GM21619 (cell line): ENCODE data around the gene SHROOM2.

Experiments used
- ATAC-seq: cut with Tn5 transposase; IDR thresholded peaks from one replicate; pipeline ENCODE4 v1.9.1; 2021; ENCODE audit not compliant: unreplicated experiment

SHROOM2 gene

GRCh38 chrX:9862953-9863352 lies 76.7 kb downstream of the SHROOM2 start:
- no peak for ATAC-seq

- ATAC-seq, result no peak
Observed at GRCh38 chrX:9864011-9864410, 77.8 kb downstream of the SHROOM2 start.

DNA sequence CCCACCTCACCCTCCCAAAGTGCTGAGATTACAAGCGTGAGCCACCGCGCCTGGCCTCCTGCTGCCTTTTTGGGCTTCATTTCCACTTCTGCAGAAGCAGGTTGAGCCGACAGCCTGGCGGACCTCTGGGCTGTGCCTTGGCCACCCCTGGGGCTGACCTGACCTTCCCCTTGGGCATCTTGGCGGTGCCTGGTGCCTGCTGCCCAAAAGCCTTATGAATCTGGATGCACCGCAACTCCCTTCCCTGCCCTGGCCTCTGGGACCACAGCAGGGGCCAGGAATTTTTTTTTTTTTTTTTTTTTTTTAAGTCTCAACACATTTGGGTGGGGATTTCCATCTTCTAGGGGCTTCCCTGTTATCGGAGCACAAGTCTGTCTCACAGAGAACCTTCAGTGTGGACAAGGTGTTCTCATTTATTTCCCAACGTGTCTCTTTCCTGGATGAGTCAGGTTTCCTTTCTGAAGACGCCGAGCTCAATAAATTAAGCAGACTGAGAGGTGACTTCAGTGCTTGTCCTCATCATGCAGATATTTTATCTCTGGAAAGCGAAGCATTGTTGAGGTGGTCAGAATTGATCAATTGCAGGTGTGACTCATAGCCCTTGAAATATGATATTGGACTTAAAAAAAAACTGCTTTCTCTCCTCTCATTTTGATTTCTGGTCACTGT lies 79.7 kb downstream of the SHROOM2 start:
- ATAC-seq, result no peak

DNA sequence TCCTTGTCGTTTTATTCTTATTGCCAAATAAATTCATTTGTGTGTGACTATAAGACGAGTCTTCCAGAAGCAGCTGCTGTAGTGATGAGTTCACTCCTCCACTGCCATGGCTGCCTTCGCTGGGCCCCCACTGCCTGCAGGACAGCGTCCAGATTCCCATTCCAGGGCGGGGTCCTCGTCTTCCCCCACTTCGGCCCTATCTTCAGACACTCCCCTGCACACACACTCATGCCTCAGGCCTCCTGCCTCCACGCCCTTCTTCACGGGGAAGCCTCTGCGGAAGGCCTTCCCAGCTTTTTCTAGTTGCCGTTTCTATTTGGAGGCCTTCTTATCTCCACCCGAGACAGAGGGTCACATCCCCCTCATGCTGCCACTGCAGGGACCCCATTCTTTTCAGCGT lies 80.4 kb downstream of the SHROOM2 start:
- ATAC-seq, result no peak

DNA sequence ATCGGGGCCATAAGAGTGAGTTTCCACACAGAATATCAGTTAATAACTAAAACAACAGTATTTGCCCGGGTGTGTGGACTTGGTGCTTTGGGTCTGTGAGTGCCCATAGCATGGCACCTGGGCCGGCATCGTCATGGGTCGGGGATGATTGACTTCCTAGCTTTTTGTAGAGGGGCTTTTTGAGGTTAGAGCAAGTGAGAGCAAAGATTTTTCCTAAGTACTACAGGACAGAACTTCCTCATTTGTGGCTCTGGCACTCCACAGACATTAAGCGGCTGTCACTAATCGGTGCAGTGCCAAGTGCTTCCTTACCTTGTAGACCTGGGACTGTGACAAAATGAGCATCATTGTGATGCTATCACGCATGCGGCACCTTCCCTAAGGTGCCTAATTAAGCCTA lies 81.0 kb downstream of the SHROOM2 start:
- ATAC-seq, result no peak

DNA sequence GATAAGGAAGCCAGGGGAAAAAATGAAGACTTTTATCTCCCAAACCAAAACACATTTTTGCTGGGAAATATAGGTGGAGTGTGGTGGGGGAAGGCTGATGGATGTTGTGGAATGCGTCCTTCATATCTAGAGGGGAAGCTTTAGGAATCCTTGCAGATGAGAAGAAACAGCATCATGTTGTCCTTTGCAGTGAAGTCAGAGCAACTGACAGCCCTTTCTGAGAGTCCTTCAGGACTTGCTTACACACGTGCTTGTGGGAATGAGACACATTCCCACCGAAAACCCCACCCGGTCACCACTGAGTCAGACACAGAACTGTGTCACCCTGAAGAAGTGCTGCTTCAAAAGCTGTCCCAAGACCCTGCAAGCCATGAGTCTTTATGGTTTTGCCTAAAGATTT lies 81.5 kb downstream of the SHROOM2 start:
- ATAC-seq, result no peak

DNA sequence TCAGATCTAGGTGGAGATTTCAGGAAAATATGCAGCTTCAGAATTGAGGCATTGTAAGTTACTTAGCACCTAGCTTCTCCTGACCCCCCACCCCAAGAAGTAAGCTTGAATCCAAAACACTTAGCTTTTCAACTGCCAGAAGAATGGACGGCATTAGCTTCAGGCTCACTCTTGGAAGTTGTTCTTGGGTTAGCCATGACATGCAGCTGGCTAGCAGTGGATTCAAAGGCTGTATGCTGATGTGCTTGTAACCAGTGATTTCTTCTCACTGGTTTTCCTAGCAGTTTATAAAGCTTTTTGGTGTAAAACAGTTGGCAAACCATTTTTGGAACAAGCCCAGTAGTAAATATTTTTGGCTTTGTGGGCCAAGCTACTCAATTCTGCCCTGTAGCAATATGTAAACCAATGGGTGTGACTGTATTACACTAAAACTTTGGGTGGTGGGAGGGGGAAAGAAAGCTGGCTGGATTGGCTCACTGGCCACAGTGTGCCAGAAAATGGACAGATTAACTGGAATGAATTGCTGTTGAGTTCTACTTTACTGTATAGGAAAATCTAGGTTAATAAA lies 85.6 kb downstream of the SHROOM2 start:
- no peak for ATAC-seq

GRCh38 chrX:9873360-9873759 lies 87.1 kb downstream of the SHROOM2 start:
- ATAC-seq, result no peak

- peak; percentile 75 for ATAC-seq
Observed at GRCh38 chrX:9873952-9874351, 87.7 kb downstream of the SHROOM2 start.

- no peak for ATAC-seq
Observed at GRCh38 chrX:9874483-9874882, 88.3 kb downstream of the SHROOM2 start.

DNA sequence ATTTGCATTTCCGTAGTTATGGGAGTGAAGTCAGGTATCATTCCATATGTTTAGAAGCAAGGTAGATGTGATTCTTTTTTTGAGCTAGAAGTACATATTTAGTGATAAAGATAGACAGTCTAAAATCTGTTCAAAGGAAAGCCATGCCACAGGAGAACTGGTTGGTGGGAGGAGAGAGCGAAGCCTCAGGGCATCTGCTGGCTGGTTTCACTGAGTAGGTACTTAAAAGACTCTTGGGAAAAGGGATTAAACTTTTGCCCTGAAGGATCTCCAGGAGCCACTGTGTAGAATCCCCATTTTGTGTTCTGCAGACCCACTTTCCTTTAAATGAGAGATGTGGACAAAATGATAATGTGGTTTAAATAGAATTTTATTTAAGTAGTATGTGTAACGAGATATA lies 89.6 kb downstream of the SHROOM2 start:
- ATAC-seq, result no peak

- ATAC-seq, result no peak
Observed at GRCh38 chrX:9876201-9876600, 90.0 kb downstream of the SHROOM2 start.

DNA sequence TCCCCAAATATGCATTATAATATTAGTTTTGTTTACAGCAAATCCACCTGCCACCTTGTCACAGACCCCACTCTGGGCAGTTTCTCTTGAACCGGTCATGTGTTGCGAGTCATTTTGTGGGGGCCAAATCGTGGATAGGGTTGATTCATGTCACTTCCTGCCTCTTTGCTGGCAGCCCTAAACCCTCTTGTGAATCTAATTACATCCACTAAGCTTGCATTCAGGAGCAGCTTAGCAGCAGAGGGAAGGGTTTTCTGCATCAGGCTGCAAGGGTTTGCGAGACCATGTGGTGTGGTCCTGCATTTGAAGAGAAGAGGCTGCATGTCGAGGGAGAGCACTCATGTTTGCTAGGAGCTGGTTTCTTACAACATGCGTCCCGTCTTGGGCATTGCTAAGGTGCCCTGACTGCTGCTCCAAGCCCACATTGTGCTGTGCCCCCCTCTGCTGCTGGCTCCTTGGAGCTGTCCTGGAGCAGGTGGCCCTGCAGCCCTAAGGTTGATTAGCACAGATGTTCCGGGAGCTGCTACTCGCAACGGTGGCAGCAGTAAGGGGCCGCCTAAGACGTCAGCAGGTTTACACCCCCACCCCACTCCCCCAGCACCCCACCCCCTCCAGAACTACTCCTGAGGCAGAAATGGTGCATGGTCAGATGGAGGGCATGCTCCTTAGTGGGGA lies 92.1 kb downstream of the SHROOM2 start:
- ATAC-seq, result no peak

DNA sequence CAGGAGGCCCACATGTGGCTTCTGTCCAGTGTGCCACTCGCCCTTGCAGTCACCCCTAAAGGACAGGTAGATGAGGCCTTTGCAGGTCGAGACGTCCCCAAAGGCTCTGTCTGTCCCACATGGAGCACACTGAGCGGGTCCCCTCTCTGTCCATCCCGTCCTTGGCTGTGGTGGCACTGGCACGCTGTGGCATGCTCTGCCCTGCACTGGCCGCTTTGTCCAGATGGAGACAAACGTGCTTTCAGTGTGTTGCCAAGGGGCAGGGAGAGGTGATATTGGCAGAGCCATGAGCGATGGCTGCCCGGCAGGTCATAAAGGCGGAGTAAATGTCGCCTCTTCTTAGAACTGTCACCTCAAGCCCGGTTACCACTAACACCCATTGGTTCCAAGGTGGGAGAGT lies 94.0 kb downstream of the SHROOM2 start:
- no peak for ATAC-seq

DNA sequence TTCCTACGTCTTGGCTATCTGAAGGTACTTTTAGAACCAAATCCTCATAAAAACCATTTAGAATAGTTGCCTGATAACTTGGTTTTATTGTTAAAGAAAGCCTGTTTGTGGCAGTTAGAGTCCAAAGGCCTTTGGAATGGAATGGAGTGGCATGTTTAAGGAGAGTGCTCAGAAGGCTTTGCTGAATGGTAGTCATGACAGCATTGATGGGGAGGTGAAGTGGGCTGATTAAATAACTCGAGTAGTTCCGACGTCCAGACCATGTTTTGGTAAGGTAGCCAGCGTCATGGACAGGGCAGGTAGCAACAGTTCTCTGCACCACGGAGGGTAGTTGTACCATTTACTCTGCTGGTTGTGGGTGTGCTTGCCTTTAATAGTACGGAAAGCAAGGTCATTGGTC lies 94.6 kb downstream of the SHROOM2 start:
- no peak for ATAC-seq

- no peak for ATAC-seq
Observed at GRCh38 chrX:9882669-9883446, 96.6 kb downstream of the SHROOM2 start.

GRCh38 chrX:9884031-9884779 lies 98.0 kb downstream of the SHROOM2 start:
- ATAC-seq, result no peak

DNA sequence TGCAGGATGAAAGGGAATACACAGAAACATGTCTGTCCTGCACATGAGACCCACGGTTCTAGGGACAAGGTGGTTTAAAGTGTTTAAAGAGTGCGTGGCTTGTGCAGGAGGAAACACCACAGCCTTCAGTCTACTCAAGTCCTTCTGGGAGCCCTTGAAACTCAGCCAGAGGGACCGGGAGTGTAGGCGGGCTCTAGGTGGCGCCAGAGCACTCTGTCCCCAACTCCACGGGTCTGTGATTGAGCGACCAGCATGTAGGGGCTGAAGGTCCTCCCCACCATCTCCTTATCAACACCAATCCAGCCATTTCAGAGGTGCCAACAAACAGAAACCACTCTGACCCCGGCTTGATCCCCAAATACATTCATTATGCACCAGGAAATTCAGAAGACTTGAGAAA lies 98.9 kb downstream of the SHROOM2 start:
- ATAC-seq, result no peak

GRCh38 chrX:9887659-9888297 lies 101.5 kb downstream of the SHROOM2 start:
- no peak for ATAC-seq

DNA sequence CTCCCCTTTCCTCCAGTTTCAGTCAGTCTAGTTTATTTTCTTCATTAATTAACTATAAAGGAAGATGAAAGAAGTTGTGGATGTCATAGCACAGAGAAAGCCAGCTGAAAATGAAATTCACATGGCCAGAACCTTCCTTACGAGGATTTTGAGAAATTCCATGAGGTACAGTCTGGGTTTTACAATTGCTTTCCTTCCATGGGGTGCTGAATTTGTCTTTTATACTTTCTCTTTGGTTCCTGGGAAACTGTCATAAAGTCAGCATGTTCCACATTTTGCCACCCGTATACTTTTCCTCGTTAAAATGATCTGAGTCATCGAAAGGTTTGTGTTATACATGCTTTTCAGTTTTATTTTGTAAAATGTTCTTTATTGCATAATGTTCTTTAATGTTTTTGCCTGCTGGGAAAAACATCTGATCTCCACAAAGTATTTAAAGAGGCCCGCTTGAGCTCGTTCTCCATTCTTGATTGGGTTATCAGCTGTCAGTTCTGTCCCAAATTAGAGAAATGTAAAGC lies 102.8 kb downstream of the SHROOM2 start:
- no peak for ATAC-seq
